SIG-M5 treated with dmso at 0.1 percent for 504 hours (cell line): Measurements from ENCODE around the gene KIF3C.
"Not testable (repeated sequence)": the region's sequence is repeated elsewhere in the genome, so short reads cannot be mapped to it uniquely, and the experiment has no call there.

Source experiments
- DNase-seq: peaks from one replicate; lab custom pipeline; 2025; ENCODE audit not compliant: unreplicated experiment; lab: John Stamatoyannopoulos, UW

The KIF3C gene

GRCh38 chr2:25917411-25917810 is 64.9 kb downstream of the KIF3C start:
- DNase-seq = not testable (repeated sequence)

DNA sequence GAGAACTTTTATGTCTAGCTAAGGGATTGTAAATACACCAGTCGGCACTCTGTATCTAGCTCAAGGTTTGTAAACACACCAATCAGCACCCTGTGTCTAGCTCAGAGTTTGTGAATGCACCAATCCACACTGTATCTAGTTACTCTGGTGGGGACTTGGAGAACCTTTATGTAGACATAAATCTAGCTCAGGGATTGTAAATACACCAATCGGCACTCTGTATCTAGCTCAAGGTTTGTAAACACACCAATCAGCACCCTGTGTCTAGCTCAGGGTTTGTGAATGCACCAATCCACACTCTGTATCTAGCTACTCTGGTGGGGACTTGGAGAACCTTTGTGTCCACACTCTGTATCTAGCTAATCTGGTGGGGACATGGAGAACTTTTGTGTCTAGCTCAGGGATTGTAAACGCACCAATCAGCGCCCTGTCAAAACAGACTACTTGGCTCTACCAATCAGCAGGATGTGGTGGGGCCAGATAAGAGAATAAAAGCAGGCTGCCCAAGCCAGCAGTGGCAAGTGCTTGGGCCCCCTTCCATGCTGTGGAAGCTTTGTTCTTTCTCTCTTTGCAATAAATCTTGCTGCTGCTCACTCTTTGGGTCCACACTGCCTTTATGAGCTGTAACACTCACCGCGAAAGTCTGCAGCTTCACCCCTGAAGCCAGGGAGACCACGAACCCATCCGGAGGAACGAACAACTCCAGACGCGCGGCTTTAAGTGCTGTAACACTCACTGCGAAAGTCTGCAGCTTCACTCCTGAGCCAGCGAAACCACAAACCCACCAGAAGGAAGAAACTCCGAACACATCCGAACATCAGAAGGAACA is 66.1 kb downstream of the KIF3C start:
- DNase-seq = peak; percentile 76

GRCh38 chr2:25915411-25915810 is 66.9 kb downstream of the KIF3C start:
- not testable (repeated sequence) for DNase-seq

GRCh38 chr2:25913696-25913973 is 68.7 kb downstream of the KIF3C start:
- not testable (repeated sequence) for DNase-seq

DNA sequence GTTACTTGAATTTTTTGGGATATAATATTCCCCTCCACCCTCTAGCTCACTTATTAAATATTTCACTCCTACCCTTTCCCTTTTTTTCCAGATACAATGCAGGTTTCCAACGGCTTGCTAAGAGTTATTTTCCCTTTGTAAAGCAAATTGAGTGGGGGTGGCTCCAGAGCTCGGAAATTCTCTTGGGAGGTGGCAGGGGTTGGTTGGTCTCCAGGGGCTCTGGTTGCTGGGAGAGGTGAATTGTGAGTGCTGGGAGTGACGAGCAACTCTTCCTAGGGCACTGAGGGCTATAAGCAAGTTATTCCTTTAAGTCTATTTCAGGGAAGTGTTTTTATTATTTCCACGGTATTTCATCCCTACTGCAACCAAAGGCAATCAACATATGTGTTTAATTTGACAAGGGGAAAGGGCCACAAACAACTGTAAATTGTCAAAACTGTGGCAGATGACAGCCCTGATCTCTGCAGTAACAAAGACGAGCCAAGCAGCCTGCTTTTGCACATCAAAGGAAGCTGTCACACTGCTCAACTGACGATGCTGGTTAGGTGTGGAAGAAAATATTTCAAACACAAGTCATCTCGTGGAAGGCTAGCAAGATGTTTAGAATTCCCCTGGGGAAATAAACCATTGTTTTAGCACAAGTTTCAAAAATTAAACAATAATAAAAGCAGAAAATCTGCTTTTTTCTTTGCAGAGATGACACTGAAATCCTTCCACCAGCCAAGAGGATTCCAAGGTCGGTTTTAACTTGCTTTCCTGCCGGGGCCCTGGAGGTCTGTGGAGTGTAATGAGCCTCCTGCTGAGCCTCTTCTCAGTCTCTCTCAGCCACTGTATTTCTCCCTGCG is 69.2 kb downstream of the KIF3C start:
- DNase-seq = no peak

GRCh38 chr2:25909574-25909973 is 72.7 kb downstream of the KIF3C start:
- DNase-seq = not testable (repeated sequence)

DNA sequence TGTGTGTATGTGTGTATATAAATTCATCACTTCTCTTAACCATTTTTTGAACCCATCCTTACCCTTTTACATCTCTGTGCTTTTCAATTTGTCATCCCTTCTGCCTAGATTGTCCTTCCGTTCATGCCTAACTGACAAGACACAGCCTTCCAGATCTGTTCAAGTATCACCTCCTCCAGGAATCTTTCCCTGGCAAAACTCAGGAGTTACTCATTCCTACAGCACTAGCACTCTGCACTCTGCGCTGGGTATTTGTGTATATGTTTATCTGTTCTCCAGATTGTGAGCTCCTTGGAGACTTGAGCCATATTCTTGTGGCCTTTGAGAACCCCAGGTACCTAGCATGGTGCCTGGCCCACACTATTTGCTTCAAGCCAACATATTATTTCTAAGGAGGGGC is 77.2 kb downstream of the KIF3C start:
- DNase-seq = no peak

- no peak for DNase-seq
These were observed 79.0 kb downstream of the KIF3C start for GRCh38 chr2:25903216-25903776.

GRCh38 chr2:25899404-25899970 is 82.8 kb downstream of the KIF3C start:
- DNase-seq = no peak

- DNase-seq = peak; percentile 35
These were observed 84.8 kb downstream of the KIF3C start for GRCh38 chr2:25897506-25897905.

GRCh38 chr2:25896308-25896707 is 86.0 kb downstream of the KIF3C start:
- DNase-seq = not testable (repeated sequence)

DNA sequence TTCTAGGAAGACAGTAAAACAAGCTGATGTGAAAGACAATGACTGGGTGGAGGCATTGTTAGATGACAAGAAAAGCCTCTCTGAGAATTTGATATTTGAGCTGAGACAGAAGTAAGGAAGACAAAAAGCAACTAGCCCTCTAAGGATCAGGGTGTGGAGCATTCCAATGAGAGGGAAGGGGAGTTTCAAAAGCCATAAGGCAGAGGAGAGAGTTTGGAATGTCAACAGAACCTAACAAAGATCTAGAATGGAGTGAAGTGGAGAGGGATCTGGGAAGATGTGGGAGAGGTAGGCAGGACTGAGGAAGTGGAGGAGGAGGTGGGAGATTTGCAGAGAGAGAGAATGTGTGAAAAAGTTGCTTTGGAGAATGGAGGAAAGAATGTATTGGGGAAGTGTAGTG is 86.7 kb downstream of the KIF3C start:
- no peak for DNase-seq

- DNase-seq = no peak
These were observed 87.3 kb downstream of the KIF3C start for GRCh38 chr2:25895018-25895417.

GRCh38 chr2:25894135-25894830 is 88.0 kb downstream of the KIF3C start:
- no peak for DNase-seq

DNA sequence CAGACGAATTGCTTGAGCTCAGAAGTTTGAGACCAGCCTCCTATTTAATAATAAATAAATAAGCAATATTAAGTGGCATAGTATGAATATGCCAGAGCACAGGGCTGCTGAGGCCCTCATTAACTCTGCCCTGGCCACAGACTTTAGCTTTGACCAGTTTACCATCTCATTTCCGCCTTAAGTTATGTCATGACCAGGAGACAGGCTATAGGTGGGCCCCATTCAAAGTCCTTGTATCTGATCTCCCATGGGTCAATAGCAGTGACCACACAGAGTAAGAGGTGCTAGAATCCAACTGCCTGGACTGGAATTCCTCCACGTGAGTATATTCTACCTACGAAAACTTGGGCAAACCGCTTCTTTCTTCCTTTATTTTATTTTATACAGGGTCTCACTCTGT is 90.6 kb downstream of the KIF3C start:
- no peak for DNase-seq

- peak; percentile 33 for DNase-seq
These were observed 94.6 kb downstream of the KIF3C start for GRCh38 chr2:25887624-25888242.

DNA sequence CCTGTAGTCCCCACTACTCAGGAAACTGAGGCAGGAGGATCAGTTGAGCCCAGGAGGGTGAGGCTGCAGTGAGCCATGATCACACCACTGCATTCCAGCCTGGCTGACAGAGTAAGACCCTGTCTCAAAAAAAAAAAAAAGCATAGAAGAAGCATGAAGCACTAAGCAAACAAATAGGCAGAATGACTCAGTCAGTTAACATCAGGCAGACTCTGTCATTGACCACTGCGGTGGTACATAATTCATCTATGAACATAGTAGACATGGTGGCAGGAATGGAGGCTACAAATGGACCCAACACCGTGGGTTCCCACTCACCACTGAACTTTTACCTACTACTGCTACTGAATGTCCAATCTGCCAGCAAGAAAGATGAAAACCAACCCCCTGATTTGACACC is 96.4 kb downstream of the KIF3C start:
- no peak for DNase-seq

- DNase-seq = no peak
These were observed 100.5 kb downstream of the KIF3C start for GRCh38 chr2:25881764-25882163.

- DNase-seq = no peak
These were observed 103.1 kb downstream of the KIF3C start for GRCh38 chr2:25879133-25879730.
